ENCODE measurements around the gene MCM10. TPM values are rescaled to one million over a fixed set of nuclear protein-coding genes. Genes with fewer than 3 reads are reported as not detected.

MCM10 gene
- total and polyA plus RNA-seq, 2 of the 4 experiments (the other 2 are of a cell fraction) = 5.4 to 11.8 TPM

- Histone ChIP-seq H3K27me3 (ENCODE audit: control insufficient read depth, insufficient read depth, low read length) (no peaks in the 10 kb centered on the region), H3K79me1 (ENCODE audit: low read depth in 1 of 2, low read length in 2 of 2) (peaks cover 7 to 14% of the 10 kb centered on the region in 2 experiments; a peak in 2 of 4 replicates), H3K4ac (ENCODE audit: low read depth, low read length) (no peak overlapping the region), H2BK120ac (ENCODE audit: low read depth, low read length) (no peak overlapping the region), H3K9me3 (ENCODE audit: control insufficient read depth, insufficient read depth, low read length) (no peaks in the 10 kb centered on the region), H3K27ac (ENCODE audit: insufficient read depth, low read length) (no peak overlapping the region), H3K18ac (ENCODE audit: low read depth, low read length) (no peak overlapping the region), H4K91ac (ENCODE audit: insufficient read depth, low read depth, low read length) (no peak overlapping the region), H3K23ac (ENCODE audit: low read depth, low read length) (no peak overlapping the region), H4K20me1 (ENCODE audit: insufficient read depth, low read length) (no peaks in the 10 kb centered on the region; the same call in 1 of the 2 replicates), H3K36me3 (ENCODE audit: control insufficient read depth, insufficient read depth, low read length) (peaks cover 47% of the 10 kb centered on the region), H3K56ac (ENCODE audit: extremely low read depth, insufficient read depth, low read length) (no peak overlapping the region), H2BK20ac (ENCODE audit: low read depth, low read length) (no peak overlapping the region), H3K4me1 (ENCODE audit: control insufficient read depth, insufficient read depth, low read length) (peaks cover 3% of the 10 kb centered on the region; the same call in 1 of the 2 replicates), H3K4me3 (ENCODE audit: insufficient read depth, low read depth, low read length) (no peak overlapping the region), H4K5ac (ENCODE audit: low read depth, low read length) (no peak overlapping the region), H3K14ac (replicated peaks; ENCODE audit: low read depth, low read length) (no peak overlapping the region), H4K8ac (ENCODE audit: low read depth in 2 of 2, low read length in 2 of 2) (no peak overlapping the region), H3K9ac (ENCODE audit: low read depth, low read length) (no peak overlapping the region), H3K4me2 (ENCODE audit: low read depth, low read length) (no peak overlapping the region), H2AK5ac (ENCODE audit: low read depth, low read length) (no peak overlapping the region), H3K9me1 (ENCODE audit: insufficient read depth, low read length) (peaks cover 2% of the 10 kb centered on the region; the same call in 1 of the 2 replicates), H2AK9ac (replicated peaks; ENCODE audit: low read depth, low read length, poor library complexity) (no peak overlapping the region), H2BK15ac (ENCODE audit: low read depth, low read length) (no peak overlapping the region), H2AFZ (replicated peaks; ENCODE audit: low read length, poor library complexity) (no peak overlapping the region), H2BK5ac (ENCODE audit: low read depth, low read length, poor library complexity, severe bottlenecking) (no peak overlapping the region)
- POLR2A ChIA-PET (ENCODE audit: unreplicated experiment) = no interaction called here
- TF ChIP-seq CTCF (conservative IDR thresholded peaks at IDR 0.05; ENCODE audit: low read depth, low read length) (no peak), CHD1 (IDR thresholded peaks at IDR 0.05; ENCODE audit: low read depth, low read length) (no peak), NFE2L2 (IDR thresholded peaks at IDR 0.05; ENCODE audit: low read depth, low read length) (no peak), RAD21 (IDR thresholded peaks at IDR 0.05; ENCODE audit: low read length) (no peak), MXI1 (IDR thresholded peaks at IDR 0.05; ENCODE audit: borderline replicate concordance, low read depth, low read length) (no peak), ELK1 (IDR thresholded peaks at IDR 0.05; ENCODE audit: borderline replicate concordance, low read depth, low read length) (no peak), POLR2A (IDR thresholded peaks at IDR 0.05; ENCODE audit: low read depth, low read length) (no peak)
- no CpG with 5 or more reads among the region's 14 CpGs for WGBS, 2 experiments (ENCODE audit: extremely low coverage in 2 of 2, insufficient read length in 1 of 2)
- ATAC-seq (ENCODE audit: low read depth) (no peak), DNase-seq (no peak)
- BruUV-seq (replicated peaks) = no TSS peak
- intact Hi-C loops (cut with micrococcal nuclease) (no loop called here), dilution Hi-C loops (cut with HindIII; ENCODE audit: low sequenced_read_pairs, unreplicated experiment) (no loop called here), in situ Hi-C loops (cut with MboI; ENCODE audit: low sequenced_read_pairs) (no loop called here)
- CTCF ChIA-PET = no interaction called here
These were observed 43.2 kb upstream of the MCM10 start for GRCh38 chr10:13117841-13118783.

Measured in IMR-90 (cell line).